ENCODE data around the gene MYH9. TPM values are rescaled to one million over a fixed set of nuclear protein-coding genes. Genes with fewer than 3 reads are reported as not detected.

The MYH9 gene
- total RNA-seq, 1 donor from 2014 or later: 1,853 TPM

DNA sequence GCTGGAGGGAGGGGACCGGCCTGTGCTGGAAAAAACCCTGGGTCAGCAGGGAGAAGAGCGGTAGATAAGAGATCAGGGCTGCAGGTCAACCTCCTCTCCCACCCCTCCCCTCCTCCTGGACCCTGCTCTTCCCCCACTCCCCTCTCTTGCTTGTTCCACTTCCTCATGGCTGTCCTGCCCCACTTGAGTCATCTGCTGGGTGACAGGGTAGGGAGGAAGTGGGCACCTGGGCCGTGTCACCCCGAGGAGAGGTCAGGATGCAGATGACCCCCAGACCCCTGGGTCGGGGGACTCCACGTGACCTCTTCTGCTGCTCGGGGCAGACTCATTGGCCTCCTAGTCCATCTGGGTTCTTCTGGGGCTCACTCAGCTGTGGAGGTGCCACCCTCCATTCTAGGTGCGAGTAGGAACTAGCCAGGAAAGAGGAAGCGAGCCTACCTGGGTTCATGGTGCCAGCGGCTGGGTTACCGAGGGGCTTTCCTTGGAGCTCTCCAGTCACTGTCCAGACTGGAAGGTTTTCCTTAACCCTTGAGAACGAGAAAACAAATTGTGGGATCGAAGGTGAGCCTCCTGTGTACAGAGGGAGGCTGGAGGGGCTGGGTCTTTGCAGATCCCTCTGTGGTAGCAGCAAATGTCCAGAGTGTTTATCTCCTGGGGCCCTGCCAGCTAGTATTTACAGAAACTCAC, 154.9 kb downstream of the MYH9 start:
- H3K36me3 Mint-ChIP-seq (ENCODE audit: low read depth): peaks cover 60% of the 10 kb centered on the region
- H3K27ac Mint-ChIP-seq (ENCODE audit: unreplicated experiment): no peak overlapping the region
- H3K4me1 Mint-ChIP-seq (ENCODE audit: low read depth): peaks cover 43% of the 10 kb centered on the region
- H3K9me3 Mint-ChIP-seq (ENCODE audit: low read depth): no peaks in the 10 kb centered on the region
- DNase-seq (ENCODE audit: low spot score): no peak
- H3K4me3 Mint-ChIP-seq (ENCODE audit: unreplicated experiment): no peak overlapping the region
- H3K27me3 Mint-ChIP-seq (ENCODE audit: low read depth): no peaks in the 10 kb centered on the region
- TF ChIP-seq, protein P1, sequence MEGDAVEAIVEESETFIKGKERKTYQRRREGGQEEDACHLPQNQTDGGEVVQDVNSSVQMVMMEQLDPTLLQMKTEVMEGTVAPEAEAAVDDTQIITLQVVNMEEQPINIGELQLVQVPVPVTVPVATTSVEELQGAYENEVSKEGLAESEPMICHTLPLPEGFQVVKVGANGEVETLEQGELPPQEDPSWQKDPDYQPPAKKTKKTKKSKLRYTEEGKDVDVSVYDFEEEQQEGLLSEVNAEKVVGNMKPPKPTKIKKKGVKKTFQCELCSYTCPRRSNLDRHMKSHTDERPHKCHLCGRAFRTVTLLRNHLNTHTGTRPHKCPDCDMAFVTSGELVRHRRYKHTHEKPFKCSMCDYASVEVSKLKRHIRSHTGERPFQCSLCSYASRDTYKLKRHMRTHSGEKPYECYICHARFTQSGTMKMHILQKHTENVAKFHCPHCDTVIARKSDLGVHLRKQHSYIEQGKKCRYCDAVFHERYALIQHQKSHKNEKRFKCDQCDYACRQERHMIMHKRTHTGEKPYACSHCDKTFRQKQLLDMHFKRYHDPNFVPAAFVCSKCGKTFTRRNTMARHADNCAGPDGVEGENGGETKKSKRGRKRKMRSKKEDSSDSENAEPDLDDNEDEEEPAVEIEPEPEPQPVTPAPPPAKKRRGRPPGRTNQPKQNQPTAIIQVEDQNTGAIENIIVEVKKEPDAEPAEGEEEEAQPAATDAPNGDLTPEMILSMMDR (IDR thresholded peaks at IDR 0.05): no peak

Small RNA genes within 50 kb of the gene (microRNA-seq; reads per million reads assigned to microRNA genes)
- gene MIR6819 (ENCODE audit: borderline number of aligned reads): not detected

Other genes starting within 250 kb of the MYH9 start
- 2.3 to 5.9 TPM (median 3.4 TPM) in 3 replicates for gene APOL3, start 227.2 kb downstream of the MYH9 start, total RNA-seq
- 0.12 TPM in 1 of 3 replicates, not detected in the others for gene APOL4, start 186.2 kb downstream of the MYH9 start, total RNA-seq
- 58.7 to 84.1 TPM (median 83.8 TPM) in 3 replicates for gene APOL2, start 148.4 kb downstream of the MYH9 start, total RNA-seq
- gene APOL1, start 134.8 kb downstream of the MYH9 start, total RNA-seq: 16.7 to 38.4 TPM (median 16.9 TPM) in 3 replicates
- gene TXN2, start 93.7 kb upstream of the MYH9 start, total RNA-seq: 45.7 to 54.9 TPM (median 48.5 TPM) in 3 replicates
- gene FOXRED2, start 119.1 kb upstream of the MYH9 start, total RNA-seq: 21.0 to 23.1 TPM (median 23.0 TPM) in 3 replicates
- 80.5 to 97.8 TPM (median 96.1 TPM) in 3 replicates for gene EIF3D, start 141.2 kb upstream of the MYH9 start, total RNA-seq